PC-3 (cell line): ENCODE measurements around the gene METTL5.

ENCODE experiments used
- CTCF ChIP-seq: fragments of 300-600 bp; sonication (generic); conservative IDR thresholded peaks from 2 replicates; pipeline ENCODE4 v1.5.1; 2017; ENCODE audit warnings: antibody characterized with exemption, low read depth, mild to moderate bottlenecking, low read length
- EZH2phosphoT487 ChIP-seq: fragments of 300-600 bp; sonication (generic); IDR thresholded peaks from 2 replicates; pipeline ENCODE4 v1.6.1; 2018; ENCODE audit warnings: mild to moderate bottlenecking, antibody characterized with exemption, low read length, borderline replicate concordance

DNA sequence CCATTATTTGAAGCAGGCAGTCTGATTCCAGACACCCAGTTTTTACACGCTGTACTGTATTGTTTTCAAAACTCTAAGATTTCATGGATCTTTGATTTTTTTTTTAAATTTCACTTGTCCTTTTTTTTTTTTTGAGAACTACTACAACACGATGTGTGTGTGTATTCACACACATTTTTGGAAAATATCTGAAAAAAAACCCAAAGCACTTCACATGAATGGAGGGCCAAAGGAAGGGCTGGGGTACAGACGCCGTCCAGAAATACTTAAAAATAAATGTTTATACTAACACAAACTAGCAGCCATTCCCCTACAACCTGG lies 26.3 kb downstream of the METTL5 start:
- TF ChIP-seq CTCF, result no peak
- no peak for TF ChIP-seq EZH2phosphoT487
